COLO668 (cell line): ENCODE results near the gene FGF6.

Experiments used
- DNase-seq: peaks from one replicate; lab custom pipeline; 2025; ENCODE audit not compliant: unreplicated experiment; lab: John Stamatoyannopoulos, UW

Gene FGF6

GRCh38 chr12:4448371-4448940 is 2.8 kb upstream of the FGF6 start:
- DNase-seq = no peak

DNA sequence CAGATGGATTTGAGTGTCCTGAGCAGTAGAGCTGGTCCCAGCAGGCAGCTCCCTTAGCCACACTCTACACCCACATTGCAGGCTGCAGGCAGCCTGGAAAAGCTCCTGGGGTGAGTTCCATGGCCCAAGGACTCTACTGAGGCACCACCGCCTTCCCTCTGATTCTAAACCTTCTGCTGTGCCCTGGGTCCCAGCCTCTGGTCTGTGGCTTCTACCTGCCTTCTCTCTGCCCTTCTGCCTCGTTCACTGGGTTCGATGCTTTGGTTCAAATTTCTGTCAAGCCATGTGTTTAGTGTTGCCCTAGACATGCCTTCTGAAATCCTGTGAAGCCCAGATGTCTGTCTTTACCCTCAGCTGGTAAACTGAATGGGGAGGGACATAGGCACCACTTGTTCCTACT is 1.5 kb upstream of the FGF6 start:
- DNase-seq = no peak

DNA sequence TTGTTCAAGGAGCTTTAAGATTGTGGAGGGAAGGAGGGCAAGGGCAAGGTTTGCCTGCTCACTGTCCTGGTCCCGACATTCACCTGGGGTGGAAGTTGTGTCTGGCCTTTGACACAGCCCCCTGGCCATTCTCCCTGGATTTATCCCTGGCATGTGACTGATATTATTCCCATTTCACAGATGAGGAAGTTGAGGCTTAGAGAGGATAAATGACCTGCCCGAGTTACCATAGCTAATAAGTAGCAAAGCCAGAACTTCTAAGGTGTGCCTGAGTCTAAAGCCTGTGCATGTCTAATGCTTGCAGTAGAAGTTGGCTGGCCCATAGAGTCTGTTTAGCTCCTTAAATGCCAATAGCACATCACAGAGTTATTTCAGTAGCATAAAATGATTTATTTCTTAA is 720 bp upstream of the FGF6 start:
- DNase-seq = no peak

GRCh38 chr12:4444031-4444430 is 1.6 kb downstream of the FGF6 start:
- DNase-seq = no peak

DNA sequence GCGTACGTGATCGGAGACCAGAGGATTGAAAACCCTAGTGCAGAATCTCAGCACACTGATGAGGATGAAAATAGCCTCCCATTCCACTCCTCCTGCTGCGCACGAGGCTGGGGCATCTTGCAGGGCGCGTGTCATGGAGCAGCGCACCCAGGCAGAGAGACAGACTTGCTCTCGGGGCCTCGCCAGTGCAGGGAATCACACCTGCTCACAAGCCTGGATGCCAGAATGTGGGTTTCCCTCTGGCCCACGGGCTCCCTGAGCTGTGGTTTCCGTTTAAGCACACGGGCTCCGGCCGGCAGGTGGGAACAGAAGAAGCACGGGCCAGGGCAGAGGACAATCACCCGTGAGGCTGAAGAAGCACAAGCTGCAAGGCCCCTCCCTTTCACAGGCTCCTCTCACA is 2.0 kb downstream of the FGF6 start:
- DNase-seq = no peak

- DNase-seq = peak; percentile 7
Observed at GRCh38 chr12:4441355-4442335, 4.0 kb downstream of the FGF6 start.

- no peak for DNase-seq
Observed at GRCh38 chr12:4440187-4440941, 5.3 kb downstream of the FGF6 start.

DNA sequence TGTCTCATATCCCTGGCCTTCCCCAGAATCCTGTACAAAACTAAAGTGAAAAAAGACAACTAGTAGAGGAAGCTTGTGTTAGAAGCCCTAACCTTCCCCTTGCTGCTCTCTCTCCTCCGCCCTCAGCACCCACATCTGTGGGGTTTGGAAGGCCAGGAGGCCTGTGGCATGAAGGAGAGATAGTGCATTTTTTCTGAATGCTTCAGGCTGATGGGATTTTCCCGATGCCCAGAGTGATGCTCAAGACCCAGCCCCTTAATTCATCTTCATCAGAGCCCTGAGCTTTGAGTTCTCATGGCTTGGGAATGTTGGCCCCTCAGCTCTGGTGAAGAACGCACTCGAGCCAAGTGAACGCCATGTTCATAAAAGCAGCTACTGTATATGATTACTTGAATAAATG is 5.9 kb downstream of the FGF6 start:
- DNase-seq = no peak

DNA sequence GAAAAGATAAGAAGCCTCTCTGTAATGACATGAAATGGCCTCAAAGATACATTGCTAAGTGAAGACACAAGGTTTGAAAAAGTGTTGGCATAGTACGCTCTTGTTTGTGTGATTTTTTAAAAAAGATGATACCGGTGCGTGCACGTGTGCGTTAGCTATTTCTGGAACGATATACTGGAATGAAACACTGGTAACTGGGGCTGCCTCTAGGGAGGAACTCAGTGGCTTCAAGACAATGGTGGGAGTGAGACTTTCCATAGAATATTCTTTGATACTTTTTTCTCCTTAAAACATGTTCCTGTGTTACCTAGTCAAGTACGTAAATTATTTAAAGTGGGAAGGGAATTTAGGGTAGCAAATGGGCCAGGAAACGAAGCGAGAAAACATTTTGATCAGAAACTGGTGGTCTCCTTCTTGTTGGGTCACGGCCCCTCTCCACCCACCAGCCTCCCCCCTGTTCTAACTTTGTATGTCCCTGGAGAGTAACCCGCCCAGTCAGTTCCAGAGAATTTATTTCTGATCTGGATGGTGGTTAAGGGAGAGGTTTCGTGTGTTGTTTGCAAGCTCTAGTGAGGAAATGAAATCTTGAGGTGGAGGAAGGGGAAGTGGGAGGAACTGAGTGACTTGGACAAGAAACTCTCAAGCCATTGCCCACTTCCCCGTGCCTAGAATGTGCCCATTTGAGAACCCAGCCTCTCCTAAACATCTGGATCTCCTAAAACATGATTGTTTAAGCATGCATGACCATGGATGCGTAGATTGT is 6.6 kb downstream of the FGF6 start:
- no peak for DNase-seq

DNA sequence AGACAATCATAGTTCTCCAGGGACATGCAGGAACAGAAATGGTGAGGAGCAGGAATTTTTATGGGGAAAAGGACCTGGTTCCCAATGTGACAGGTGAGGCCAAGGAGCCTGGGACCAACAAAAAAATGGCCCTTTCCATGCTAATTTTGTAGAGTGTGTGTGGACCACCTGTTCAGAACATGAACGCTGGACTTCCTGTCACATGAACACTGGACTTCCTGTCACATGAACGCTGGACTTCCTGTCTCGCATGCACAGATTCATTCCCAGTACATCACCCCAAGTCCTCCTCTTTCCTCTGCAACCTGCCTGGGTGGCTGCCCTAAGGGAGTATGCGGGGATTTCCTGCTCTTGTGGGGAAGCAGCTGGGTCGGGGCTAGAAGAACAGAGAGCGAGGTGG is 10.1 kb downstream of the FGF6 start:
- no peak for DNase-seq

- DNase-seq = no peak
Observed at GRCh38 chr12:4434706-4435425, 10.7 kb downstream of the FGF6 start.

GRCh38 chr12:4434301-4434700 is 11.3 kb downstream of the FGF6 start:
- no peak for DNase-seq

GRCh38 chr12:4433745-4434058 is 11.9 kb downstream of the FGF6 start:
- DNase-seq = no peak

GRCh38 chr12:4432878-4433744 is 12.5 kb downstream of the FGF6 start:
- DNase-seq = no peak

- no peak for DNase-seq
Observed at GRCh38 chr12:4431866-4432265, 13.7 kb downstream of the FGF6 start.

- DNase-seq = no peak
Observed at GRCh38 chr12:4431436-4431835, 14.2 kb downstream of the FGF6 start.

GRCh38 chr12:4424422-4424821 is 21.2 kb downstream of the FGF6 start:
- DNase-seq = no peak

- no peak for DNase-seq
Observed at GRCh38 chr12:4423528-4424195, 22.0 kb downstream of the FGF6 start.

GRCh38 chr12:4422985-4423384 is 22.6 kb downstream of the FGF6 start:
- no peak for DNase-seq
